Endothelial cell of hepatic sinusoid (primary cell): Measurements from ENCODE around the gene WASHC4.

Experiments used
- in situ Hi-C: cut with HindIII; loops from 2 replicates; pipeline ENCODE4 v1.10.0; 2017; ENCODE audit warnings: low sequenced_read_pairs

WASHC4 gene, protein sequence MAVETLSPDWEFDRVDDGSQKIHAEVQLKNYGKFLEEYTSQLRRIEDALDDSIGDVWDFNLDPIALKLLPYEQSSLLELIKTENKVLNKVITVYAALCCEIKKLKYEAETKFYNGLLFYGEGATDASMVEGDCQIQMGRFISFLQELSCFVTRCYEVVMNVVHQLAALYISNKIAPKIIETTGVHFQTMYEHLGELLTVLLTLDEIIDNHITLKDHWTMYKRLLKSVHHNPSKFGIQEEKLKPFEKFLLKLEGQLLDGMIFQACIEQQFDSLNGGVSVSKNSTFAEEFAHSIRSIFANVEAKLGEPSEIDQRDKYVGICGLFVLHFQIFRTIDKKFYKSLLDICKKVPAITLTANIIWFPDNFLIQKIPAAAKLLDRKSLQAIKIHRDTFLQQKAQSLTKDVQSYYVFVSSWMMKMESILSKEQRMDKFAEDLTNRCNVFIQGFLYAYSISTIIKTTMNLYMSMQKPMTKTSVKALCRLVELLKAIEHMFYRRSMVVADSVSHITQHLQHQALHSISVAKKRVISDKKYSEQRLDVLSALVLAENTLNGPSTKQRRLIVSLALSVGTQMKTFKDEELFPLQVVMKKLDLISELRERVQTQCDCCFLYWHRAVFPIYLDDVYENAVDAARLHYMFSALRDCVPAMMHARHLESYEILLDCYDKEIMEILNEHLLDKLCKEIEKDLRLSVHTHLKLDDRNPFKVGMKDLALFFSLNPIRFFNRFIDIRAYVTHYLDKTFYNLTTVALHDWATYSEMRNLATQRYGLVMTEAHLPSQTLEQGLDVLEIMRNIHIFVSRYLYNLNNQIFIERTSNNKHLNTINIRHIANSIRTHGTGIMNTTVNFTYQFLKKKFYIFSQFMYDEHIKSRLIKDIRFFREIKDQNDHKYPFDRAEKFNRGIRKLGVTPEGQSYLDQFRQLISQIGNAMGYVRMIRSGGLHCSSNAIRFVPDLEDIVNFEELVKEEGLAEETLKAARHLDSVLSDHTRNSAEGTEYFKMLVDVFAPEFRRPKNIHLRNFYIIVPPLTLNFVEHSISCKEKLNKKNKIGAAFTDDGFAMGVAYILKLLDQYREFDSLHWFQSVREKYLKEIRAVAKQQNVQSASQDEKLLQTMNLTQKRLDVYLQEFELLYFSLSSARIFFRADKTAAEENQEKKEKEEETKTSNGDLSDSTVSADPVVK

DNA sequence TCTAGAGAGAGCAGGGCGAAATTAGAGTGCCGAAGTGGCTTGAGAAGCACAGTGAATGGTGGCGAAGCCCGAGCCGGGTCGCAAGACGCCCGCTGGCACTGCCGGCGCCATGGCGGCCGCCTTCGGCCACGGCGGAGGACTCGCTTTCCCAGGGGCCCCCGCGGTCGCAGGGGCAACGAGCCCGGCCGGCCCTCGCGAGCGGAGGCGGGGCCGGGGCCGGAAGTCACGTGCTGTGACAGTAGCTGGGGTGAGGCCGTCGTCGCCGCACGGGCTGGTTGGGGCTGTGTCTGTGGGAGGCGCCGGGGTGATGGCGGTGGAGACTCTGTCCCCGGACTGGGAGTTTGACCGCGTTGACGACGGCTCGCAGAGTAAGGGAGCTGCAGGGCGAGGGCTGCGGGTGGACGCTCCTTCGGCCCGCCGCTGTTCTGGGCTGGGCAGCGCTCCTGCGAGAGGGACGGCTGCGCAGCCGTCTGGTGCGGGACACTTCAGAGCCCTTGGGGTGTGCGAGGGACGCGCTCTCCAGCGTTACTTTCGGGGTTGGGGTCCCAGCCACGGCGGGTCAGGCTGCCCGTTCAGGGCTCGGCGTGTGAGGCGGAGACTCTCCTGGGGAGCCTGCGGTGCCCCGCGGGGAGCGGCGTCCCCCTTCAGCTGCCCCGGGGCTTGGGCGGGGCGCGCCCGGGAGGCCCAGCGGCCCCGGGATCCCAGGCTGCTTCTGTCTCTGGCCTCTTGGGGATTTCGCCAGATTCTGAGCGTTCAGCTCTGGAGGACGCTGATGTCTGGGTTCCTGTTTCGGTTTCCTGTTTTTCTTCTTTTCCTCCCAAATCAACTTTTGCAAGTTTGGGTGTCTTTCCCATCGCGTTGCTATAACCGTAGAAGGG, at the start of gene WASHC4:
WASHC4 (plus strand) TSS at position 238 of the 878 bp plus-strand sequence; CDS start at position 308, 70 bp downstream.
- in situ Hi-C loops: no loop called here

DNA sequence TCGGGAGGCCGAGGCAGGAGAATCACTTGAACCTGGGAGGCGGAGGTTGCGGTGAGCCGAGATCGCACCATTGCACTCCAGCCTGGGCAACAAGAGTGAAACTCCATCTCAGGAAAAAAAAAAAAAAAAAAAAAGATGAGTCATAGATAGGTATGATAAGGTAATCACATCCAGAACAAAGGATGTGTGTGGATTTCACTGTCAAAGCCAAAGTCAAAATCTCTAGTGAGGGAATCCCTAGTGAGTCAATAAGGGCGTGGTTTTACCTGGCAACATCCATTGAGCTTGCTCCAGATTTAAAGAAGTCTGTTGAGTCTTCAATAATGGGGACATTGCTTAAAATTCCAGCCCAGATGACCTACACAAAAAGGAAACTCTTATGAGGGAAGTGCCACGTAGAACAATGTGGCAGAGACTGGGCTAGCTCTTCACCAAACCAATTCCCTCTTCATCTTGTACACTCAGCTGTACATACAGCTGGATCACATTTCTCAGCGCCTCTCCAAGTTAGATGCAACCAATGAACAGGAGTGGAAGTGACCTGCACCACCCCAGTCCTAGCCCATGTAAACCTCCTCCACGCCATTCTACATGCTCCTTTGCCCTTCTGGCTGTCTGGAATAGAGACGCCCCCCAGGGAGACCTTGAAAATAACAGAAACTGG, 46.7 kb upstream of the WASHC4 start:
- in situ Hi-C loops: no loop called here

- in situ Hi-C loops: no loop called here
These were observed 42.9 kb upstream of the WASHC4 start for GRCh38 chr12:105064564-105065178.

DNA sequence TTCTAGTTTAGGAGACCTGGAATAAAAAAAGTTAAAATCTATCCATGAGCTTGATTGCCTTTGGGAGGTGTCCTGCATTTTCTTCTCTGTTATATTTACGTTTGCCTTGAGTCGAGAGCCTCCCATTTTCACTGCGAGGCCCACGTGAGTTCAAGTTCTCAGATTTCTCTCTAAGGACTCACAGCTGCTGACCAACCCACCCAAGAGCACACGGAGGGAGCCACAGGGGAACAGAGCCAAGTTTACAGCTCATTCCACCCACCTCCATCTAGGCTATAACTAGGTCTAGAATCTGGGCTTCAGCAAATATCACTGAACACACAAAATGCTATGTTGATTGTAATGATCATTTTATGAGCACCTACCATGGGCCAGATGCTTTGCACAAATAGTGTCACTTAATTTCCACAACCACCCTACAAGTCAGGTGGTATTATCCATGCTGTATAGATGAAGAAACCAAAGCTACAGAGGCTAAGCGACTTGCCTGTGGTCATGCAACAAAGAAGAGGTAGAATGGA, 40.0 kb upstream of the WASHC4 start:
- in situ Hi-C loops: no loop called here

DNA sequence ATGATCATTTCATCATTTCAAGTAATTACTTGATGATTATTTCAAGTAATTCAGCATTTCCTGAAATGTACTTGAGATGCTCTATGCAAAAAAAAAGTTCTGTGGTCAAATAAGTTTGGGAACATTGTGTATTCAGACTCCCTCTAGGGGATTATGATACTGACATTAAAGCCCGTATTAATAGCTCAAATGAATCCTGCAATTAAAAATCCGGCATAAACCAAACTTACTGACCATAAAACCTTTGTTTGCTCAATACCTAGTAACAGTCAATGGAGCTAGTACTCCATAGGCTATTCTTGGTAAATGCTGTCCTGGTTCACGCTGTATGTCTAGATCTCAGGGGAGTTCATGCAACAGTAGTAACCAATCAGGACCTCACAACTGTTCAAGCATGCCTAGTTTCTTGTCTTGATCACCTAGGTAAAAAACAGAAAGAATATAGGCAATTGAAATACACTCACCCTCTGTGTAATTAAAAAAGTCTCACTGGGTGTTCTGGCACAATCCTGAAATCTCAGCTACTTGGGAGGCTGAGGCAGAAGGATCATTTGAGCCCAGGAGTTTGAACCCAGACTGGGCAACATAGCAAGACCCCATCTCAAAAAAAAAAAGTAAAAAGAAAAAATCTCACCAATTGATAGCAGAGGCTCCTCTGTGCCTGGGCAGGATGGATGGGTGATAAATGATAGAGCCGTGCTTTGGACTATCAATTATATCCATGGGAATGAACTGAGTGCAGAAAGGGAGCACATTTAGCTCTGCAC, 37.4 kb upstream of the WASHC4 start:
- in situ Hi-C loops: no loop called here

DNA sequence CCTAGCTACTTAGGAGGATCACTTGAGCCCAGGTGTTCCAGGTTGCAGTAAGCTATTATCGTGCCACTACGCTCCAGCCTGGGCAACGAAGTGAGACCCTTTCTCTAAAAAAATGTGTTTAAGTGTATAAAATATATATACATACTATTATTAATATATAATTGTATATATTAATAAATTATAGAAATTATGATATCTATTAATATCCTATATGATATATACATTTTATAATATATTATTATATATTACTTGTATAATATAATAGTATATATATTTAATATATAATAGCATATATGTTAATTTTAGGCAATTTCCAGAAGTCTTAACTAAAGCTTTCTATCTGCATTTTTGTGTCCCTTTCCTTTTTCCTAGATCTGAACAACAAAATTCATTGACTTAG, 35.5 kb upstream of the WASHC4 start:
- in situ Hi-C loops: no loop called here

GRCh38 chr12:105072888-105073488, 34.5 kb upstream of the WASHC4 start:
- in situ Hi-C loops: no loop called here

DNA sequence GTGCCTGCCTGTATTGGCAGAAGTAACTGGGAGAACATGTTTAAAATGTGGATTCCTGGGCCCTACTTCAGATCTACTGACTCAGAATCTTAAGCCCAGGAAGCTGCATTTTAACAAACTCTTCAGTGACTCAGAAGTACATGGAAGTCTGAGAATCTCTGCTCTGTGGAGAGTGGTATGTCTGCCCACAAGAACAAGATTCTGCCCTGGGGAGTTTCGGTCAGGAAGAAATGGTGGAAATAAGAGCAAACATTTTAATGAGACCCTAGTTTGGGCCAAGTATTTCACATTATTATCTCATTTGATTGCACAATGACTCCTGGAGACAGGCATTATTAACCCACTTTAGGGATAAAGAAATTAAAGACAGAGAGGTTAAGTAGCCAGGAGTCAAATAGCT, 31.4 kb upstream of the WASHC4 start:
- in situ Hi-C loops: no loop called here

DNA sequence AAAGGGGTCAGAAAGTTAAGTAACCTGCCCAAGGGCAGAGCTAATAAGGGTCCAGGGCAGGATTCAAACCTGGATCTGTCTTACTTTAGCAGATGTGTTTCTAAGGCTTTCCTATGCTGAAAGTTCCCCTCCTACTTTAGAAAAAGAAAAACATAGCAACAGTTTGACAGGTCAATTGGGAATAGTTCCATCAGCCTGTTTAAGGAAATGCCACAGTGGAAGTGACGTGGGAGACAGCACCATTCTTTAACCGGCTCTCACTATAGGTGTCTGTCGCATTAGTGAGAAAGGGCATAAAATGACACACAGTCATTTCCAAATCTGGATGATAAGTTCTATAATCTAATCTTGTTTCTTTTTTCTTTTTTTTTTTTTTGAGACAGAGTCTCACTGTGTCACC, 30.6 kb upstream of the WASHC4 start:
- in situ Hi-C loops: no loop called here

- in situ Hi-C loops: no loop called here
These were observed 30.1 kb upstream of the WASHC4 start for GRCh38 chr12:105077435-105077834.

DNA sequence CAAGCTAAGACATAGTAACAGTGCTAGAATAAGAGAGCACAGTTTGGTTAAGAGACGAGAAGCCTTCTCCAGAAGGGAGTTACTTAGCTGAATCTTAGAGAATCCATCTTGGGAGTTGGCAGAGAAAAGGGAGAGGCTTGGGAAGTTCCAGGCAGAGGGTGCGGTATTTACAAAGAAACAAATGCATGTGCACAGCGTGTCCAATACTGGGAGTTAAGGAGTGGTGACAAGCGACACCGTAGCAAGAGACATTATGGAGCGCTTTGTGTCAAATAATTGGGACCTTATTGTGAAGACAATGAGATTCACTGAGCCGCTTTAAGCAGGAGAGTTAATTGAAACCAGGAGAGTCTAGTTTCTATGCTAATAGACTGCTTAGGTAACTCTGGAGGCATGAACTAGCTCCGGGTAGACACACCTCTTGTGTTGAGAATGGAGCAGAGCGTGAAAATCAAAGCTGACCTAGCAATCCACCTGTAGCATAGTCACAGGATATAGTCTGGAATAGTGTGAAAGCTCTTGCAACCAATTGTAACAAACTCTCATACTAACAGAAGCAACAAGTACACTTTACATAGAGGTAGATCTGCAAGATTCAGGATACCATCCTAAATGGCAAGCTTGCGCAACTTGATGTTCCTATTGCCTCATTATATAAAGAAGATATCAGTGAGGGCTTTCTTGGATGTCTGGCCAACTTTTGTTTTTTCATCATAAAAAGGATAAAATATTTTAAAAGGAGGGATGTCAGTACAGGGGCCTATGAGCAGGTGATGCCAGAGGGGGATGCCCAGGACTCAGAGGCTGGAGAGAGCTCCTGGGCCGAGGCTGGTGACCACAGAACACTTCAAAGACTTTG, 28.6 kb upstream of the WASHC4 start:
- in situ Hi-C loops: no loop called here

DNA sequence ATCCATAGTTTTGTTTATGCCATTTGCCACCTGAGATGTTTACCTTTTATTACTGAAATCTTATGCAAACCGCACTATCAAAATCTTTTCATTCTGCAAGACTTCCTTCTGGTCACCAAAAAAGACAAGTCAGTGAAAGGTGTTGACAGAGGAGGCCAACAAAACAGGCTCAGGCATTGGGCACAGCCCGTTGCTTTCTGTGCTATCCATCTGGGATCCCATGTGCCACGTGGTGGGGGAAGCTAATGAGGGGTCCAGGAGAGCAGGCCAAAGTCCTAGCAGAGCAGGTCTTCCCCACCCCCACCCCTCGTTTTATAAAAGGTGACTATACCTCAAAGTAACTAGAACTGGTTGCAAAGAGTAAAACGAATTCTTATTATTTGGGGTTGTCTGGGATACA, 24.5 kb upstream of the WASHC4 start:
- in situ Hi-C loops: no loop called here

DNA sequence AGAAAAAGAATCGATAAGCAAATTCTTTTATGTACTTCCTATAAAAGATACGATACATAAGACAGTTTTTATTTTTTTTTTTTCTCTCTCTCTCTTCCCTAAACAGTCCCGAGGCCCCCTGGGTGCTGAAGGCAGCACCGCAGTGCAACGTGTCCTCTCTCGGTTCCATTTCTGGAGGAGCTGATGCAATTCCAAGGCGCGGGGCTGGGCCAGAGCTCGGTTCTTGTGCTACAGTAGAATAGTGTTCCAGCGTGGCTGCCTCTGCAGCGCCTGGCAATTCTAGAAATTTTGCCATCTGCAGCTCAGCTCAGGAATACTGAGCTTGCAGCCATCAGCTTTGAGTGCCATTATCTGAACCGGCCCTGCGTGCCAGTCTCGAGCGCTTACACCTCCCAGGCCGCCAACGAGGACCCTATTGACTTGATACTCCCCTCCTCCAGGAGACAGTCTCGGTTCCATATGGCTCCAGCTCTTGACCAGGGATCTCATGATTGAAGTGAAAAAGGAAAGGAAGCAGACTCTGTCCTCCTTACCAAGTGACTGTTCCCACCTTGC, 23.9 kb upstream of the WASHC4 start:
- in situ Hi-C loops: no loop called here

DNA sequence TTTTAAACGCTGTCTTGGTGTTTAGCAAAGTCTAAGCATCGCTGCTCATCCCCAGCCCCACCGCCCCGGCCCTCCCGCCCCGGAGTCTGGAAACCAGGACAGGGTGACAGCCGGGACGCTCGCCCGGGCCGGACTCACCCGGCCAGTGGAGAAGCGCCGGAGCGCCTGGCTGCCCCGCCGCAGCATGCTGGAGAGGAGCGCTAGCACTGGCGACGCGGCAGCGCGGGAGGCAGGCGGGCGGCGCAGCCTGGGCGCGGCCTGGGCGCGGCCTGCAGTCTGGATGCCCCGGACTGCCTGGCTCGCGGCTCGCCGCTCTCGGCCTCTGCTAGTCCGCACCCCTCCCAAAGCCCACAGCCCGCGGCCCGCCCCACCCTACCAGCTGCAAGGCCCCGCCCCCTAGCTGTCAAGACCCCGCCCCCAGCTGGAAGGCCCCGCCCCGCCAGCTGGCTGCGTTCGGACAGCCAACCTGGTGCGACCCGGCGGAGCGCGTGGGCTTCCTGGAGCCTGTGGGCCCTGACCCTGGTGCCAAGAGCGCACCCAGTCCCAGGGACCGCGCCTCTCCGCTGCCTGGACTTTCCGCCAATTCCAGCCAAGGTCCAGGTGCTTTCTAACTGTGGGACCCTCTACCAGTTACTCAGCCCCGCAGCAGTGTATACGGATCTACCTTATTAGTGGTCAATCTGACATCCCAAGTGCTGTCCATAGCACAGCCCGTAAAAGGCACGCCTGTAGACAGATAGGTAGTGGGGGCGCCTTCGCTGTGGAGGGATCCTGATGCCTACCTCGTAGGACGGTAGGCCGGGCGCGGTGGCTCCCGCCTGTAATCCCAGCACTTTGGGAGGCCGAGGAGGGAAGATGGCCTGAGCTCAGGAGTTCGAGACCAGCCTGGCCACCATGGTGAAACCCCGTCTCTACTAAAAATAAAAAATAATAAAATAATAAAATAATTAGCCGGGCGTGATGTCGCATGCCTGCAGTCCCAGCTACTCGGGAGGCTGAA, 23.0 kb upstream of the WASHC4 start, which contains the start of gene ALDH1L2:
ALDH1L2 (minus strand) TSS at position 208 of the 1,000 bp plus-strand sequence; CDS start at position 186, 22 bp downstream.
- in situ Hi-C loops: no loop called here

- in situ Hi-C loops: no loop called here
These were observed 22.0 kb upstream of the WASHC4 start for GRCh38 chr12:105085501-105085900.
